H1 (cell line): ENCODE results near the gene TNXB. TPM values are rescaled to one million over a fixed set of nuclear protein-coding genes. Genes with fewer than 3 reads are reported as not detected.
"Not testable (repeated sequence)": the region's sequence is repeated elsewhere in the genome, so short reads cannot be mapped to it uniquely, and the experiment has no call there.

Source experiments
- CTCF ChIA-PET: fragments of 300-600 bp; sonication (Branson Sonifier 250); formaldehyde crosslinking; loops from one replicate; lab custom pipeline; 2021; ENCODE audit not compliant: partially characterized antibody; lab: Charles Lee
- POLR2A ChIA-PET: fragments of 300-600 bp; sonication (Branson Sonifier 250); formaldehyde crosslinking; loops from one replicate; lab custom pipeline; 2021; ENCODE audit warnings: inconsistent platforms; ENCODE audit not compliant: partially characterized antibody; lab: Charles Lee
- DNase-seq, 2 experiments: peaks; one replicate each; pipeline versions ENCODE4 v3.0.0 to v3.0.0-alpha.2; 2010 to 2022; ENCODE audit warnings: low spot score in 2 of 2, low read depth in 1 of 2, mixed read lengths in 1 of 2
- FAIRE-seq: peaks from 2 replicates; lab custom pipeline; 2011; peaks lifted over from hg19 to GRCh38; lab: Jason Lieb, UNC
- H2AFZ ChIP-seq: 2 replicates; pipeline ENCODE4 v1.8.1; 2012; ENCODE audit warnings: low read length, inconsistent platforms
- H2AK5ac ChIP-seq: 2 replicates; pipeline ENCODE4 v1.6.1; 2013; ENCODE audit warnings: low read depth, low read length
- H2BK120ac ChIP-seq: replicated peaks from 2 replicates; pipeline ENCODE3; 2013; ENCODE audit warnings: low read depth, low read length, inconsistent platforms
- H2BK12ac ChIP-seq: 2 replicates; pipeline ENCODE4 v1.6.1; 2013; ENCODE audit warnings: low read depth, low read length
- H2BK15ac ChIP-seq: 2 replicates; pipeline ENCODE4 v1.6.1; 2013; ENCODE audit warnings: low read length
- H2BK20ac ChIP-seq: 2 replicates; pipeline ENCODE4 v1.6.1; 2013; ENCODE audit warnings: low read length
- H2BK5ac ChIP-seq: 2 replicates; pipeline ENCODE4 v1.6.1; 2013; ENCODE audit warnings: low read depth, low read length
- H3K14ac ChIP-seq: 2 replicates; pipeline ENCODE4 v1.6.1; 2013; ENCODE audit warnings: inconsistent platforms; ENCODE audit not compliant: insufficient read length
- H3K18ac ChIP-seq: 2 replicates; pipeline ENCODE4 v1.6.1; 2013; ENCODE audit warnings: low read length; ENCODE audit errors: extremely low read depth
- H3K23ac ChIP-seq: 2 replicates; pipeline ENCODE4 v1.6.1; 2013; ENCODE audit warnings: inconsistent platforms; ENCODE audit not compliant: insufficient read length
- H3K23me2 ChIP-seq: 2 replicates; pipeline ENCODE4 v1.6.1; 2013; ENCODE audit warnings: low read depth, low read length
- H3K27ac ChIP-seq: 2 replicates; pipeline ENCODE4 v1.6.1; 2011; ENCODE audit warnings: low read depth, low read length, inconsistent platforms
- H3K27me3 ChIP-seq, 4 experiments: replicated peaks in 1 of 4; 1 replicate in 1 of 4; 2 replicates in 3 of 4; pipeline versions ENCODE4 v1.6.1 to v1.8.1; 2011 to 2013; ENCODE audit warnings: low read length in 3 of 4, mild to moderate bottlenecking in 3 of 4, inconsistent platforms in 2 of 4, mixed read lengths in 2 of 4, moderate library complexity in 1 of 4; ENCODE audit not compliant: control insufficient read depth in 3 of 4, insufficient read depth in 3 of 4; ENCODE audit errors: extremely low read depth in 1 of 4
- H3K36me3 ChIP-seq, 4 experiments: 2 replicates each; pipeline versions ENCODE4 v1.6.1 to v1.8.1; 2011 to 2013; ENCODE audit warnings: mild to moderate bottlenecking in 4 of 4, low read length in 3 of 4, moderate library complexity in 2 of 4, control low read depth in 1 of 4, inconsistent platforms in 1 of 4; ENCODE audit not compliant: insufficient read depth in 4 of 4, control insufficient read depth in 2 of 4
- H3K4ac ChIP-seq: replicated peaks from 2 replicates; pipeline ENCODE3; 2013; ENCODE audit warnings: low read length, low read depth, mixed read lengths, inconsistent platforms; ENCODE audit not compliant: insufficient read length
- H3K4me1 ChIP-seq, 4 experiments: replicated peaks in 1 of 4; 1 replicate in 1 of 4; 2 replicates in 3 of 4; pipeline versions ENCODE4 v1.6.1 to v1.8.1; 2011 to 2013; ENCODE audit warnings: low read length in 3 of 4, inconsistent platforms in 2 of 4, mixed read lengths in 1 of 4; ENCODE audit not compliant: insufficient read depth in 4 of 4, control insufficient read depth in 3 of 4
- H3K4me2 ChIP-seq, 2 experiments: 2 replicates each; pipeline versions ENCODE4 v1.6.1 to v1.8.1; 2011 to 2013; ENCODE audit warnings: low read depth in 2 of 2, low read length in 2 of 2, control low read depth in 1 of 2, inconsistent platforms in 1 of 2, mild to moderate bottlenecking in 1 of 2; ENCODE audit not compliant: insufficient read depth in 1 of 2
- H3K4me3 ChIP-seq, 4 experiments: fragments of 200-600, 300-600 bp in 1 of 4; sonication (generic), shearing (Covaris generic), sonication (Bioruptor Twin) in 1 of 4; 2 replicates each; pipeline versions ENCODE4 v1.5.1 to v1.8.1; 2011 to 2016; ENCODE audit warnings: low read length in 4 of 4, low read depth in 3 of 4, control low read depth in 2 of 4, inconsistent platforms in 2 of 4, mild to moderate bottlenecking in 2 of 4, mixed read lengths in 1 of 4, moderate library complexity in 1 of 4; ENCODE audit not compliant: insufficient read depth in 2 of 4; ENCODE audit errors: extremely low read depth in 1 of 4
- H3K56ac ChIP-seq: replicated peaks from 2 replicates; pipeline ENCODE3; 2013; ENCODE audit warnings: low read depth, mild to moderate bottlenecking, mixed read lengths, low read length, inconsistent platforms; ENCODE audit not compliant: insufficient read length
- H3K79me1 ChIP-seq: 2 replicates; pipeline ENCODE4 v1.6.1; 2013; ENCODE audit warnings: low read depth, low read length, control low read depth
- H3K79me2 ChIP-seq, 2 experiments: 2 replicates each; pipeline versions ENCODE4 v1.6.1 to v1.8.1; 2012 to 2013; ENCODE audit warnings: low read length in 2 of 2, mild to moderate bottlenecking in 2 of 2, inconsistent platforms in 1 of 2; ENCODE audit not compliant: insufficient read depth in 2 of 2, control insufficient read depth in 1 of 2
- H3K9ac ChIP-seq, 4 experiments: replicated peaks in 1 of 4; 1 replicate in 1 of 4; 2 replicates in 3 of 4; pipeline versions ENCODE4 v1.6.1 to v1.8.1; 2011 to 2013; ENCODE audit warnings: low read depth in 3 of 4, low read length in 3 of 4, control low read depth in 2 of 4, mild to moderate bottlenecking in 2 of 4, moderate library complexity in 2 of 4, inconsistent platforms in 1 of 4; ENCODE audit errors: extremely low read depth in 1 of 4
- H3K9me3 ChIP-seq, 2 experiments: 2 replicates each; pipeline versions ENCODE4 v1.6.1 to v1.8.1; 2012 to 2013; ENCODE audit warnings: mild to moderate bottlenecking in 2 of 2, moderate library complexity in 2 of 2, control low read depth in 1 of 2, inconsistent platforms in 1 of 2, low read depth in 1 of 2, low read length in 1 of 2, mixed read lengths in 1 of 2; ENCODE audit not compliant: insufficient read depth in 2 of 2
- H4K20me1 ChIP-seq, 2 experiments: replicated peaks in 1 of 2; 2 replicates each; pipeline versions ENCODE3 to v1.8.1; 2011 to 2013; ENCODE audit warnings: inconsistent platforms in 2 of 2, low read length in 2 of 2, mild to moderate bottlenecking in 1 of 2; ENCODE audit not compliant: insufficient read depth in 2 of 2, control insufficient read depth in 1 of 2
- H4K5ac ChIP-seq: 2 replicates; pipeline ENCODE4 v1.6.1; 2013; ENCODE audit warnings: low read length, low read depth, mixed read lengths, inconsistent platforms; ENCODE audit not compliant: insufficient read length
- H4K8ac ChIP-seq: 2 replicates; pipeline ENCODE4 v1.8.0; 2013; ENCODE audit warnings: mild to moderate bottlenecking, moderate library complexity, low read length, inconsistent platforms; ENCODE audit not compliant: insufficient read depth; ENCODE audit errors: extremely low read depth
- H4K91ac ChIP-seq: replicated peaks from 2 replicates; pipeline ENCODE3; 2013; ENCODE audit warnings: low read length, mixed read lengths, inconsistent platforms; ENCODE audit not compliant: insufficient read length
- WGBS, 2 experiments: shearing (Covaris generic) in 1 of 2; methylation state at CpG; one replicate each; pipeline versions ENCODE4 v1.1.6 to v1.1.7; 2013 to 2015; ENCODE audit warnings: low lambda C conversion rate in 2 of 2, mixed read lengths in 2 of 2, inconsistent platforms in 1 of 2, low coverage in 1 of 2, missing lambda C conversion rate in 1 of 2; ENCODE audit not compliant: insufficient replicate concordance in 2 of 2, insufficient coverage in 1 of 2, insufficient read length in 1 of 2; ENCODE audit errors: extremely low coverage in 1 of 2, missing lambda C conversion rate in 1 of 2; 5-methylcytosine and 5-hydroxymethylcytosine counted together
- polyA plus RNA-seq, 7 experiments: library from polyadenylated mRNA; depleted of rRNA in 3 of 7; stranded (reverse) in 5 of 7; unstranded in 2 of 7; fragments of >200 nt in 5 of 7; fragments of 200-250 nt in 2 of 7; gene quantifications; 1 replicate in 5 of 7; 2 replicates in 1 of 7; 4 replicates in 1 of 7; pipeline versions ENCODE4 v1.2.1 to v1.2.3, GENCODE V29; 2011 to 2013; ENCODE audit warnings: missing spikeins in 2 of 7, mixed read lengths in 2 of 7
- total RNA-seq: library from RNA; stranded (reverse); fragmentation: NEBNext Ultra II Directional; extraction: Animal tissue kit (Norgen Biotek cat#: 25700); gene quantifications from 2 replicates; pipeline ENCODE4 v1.2.1, GENCODE V29; 2021

Gene TNXB
- total and polyA plus RNA-seq, 2 of the 8 experiments (the other 6 are each of a cell fraction or from before 2014, with no cell fraction given): 3.1 to 4.8 TPM

- H3K56ac ChIP-seq, H3K14ac ChIP-seq, H3K4me3 ChIP-seq, H3K23ac ChIP-seq, H3K9ac ChIP-seq, H2BK12ac ChIP-seq, H3K27me3 ChIP-seq, H4K5ac ChIP-seq, FAIRE-seq, H2BK120ac ChIP-seq, H3K9me3 ChIP-seq, H3K18ac ChIP-seq, DNase-seq, H3K79me1 ChIP-seq, H2AFZ ChIP-seq, H3K27ac ChIP-seq, H3K4ac ChIP-seq, H2AK5ac ChIP-seq, H4K20me1 ChIP-seq, H2BK5ac ChIP-seq, H4K91ac ChIP-seq, H3K23me2 ChIP-seq, H2BK15ac ChIP-seq, H3K4me2 ChIP-seq, CTCF ChIA-PET, H4K8ac ChIP-seq, H3K36me3 ChIP-seq, H3K79me2 ChIP-seq, POLR2A ChIA-PET, H2BK20ac ChIP-seq, H3K4me1 ChIP-seq: not testable (repeated sequence)
- WGBS, 2 experiments: 100% methylated on average over 5 of the region's 13 CpGs; no CpG with 5 or more reads in 1 of the 2 experiments
Measured at GRCh38 chr6:32041050-32041321, 68.2 kb downstream of the TNXB start.

GRCh38 chr6:32040299-32041049 lies 68.7 kb downstream of the TNXB start:
- CTCF ChIA-PET, H3K36me3 ChIP-seq, H3K56ac ChIP-seq, H3K4me1 ChIP-seq, H3K18ac ChIP-seq, H2BK15ac ChIP-seq, H3K27ac ChIP-seq, H3K4ac ChIP-seq, H3K79me2 ChIP-seq, POLR2A ChIA-PET, H3K79me1 ChIP-seq, H2AK5ac ChIP-seq, H3K4me3 ChIP-seq, H4K20me1 ChIP-seq, DNase-seq, H4K91ac ChIP-seq, H4K5ac ChIP-seq, H3K23ac ChIP-seq, FAIRE-seq, H4K8ac ChIP-seq, H3K14ac ChIP-seq, H3K27me3 ChIP-seq, H3K9me3 ChIP-seq, H2BK5ac ChIP-seq, H2BK12ac ChIP-seq, H3K9ac ChIP-seq, H3K4me2 ChIP-seq, H2AFZ ChIP-seq, H2BK20ac ChIP-seq, H2BK120ac ChIP-seq, H3K23me2 ChIP-seq: not testable (repeated sequence)
- 96% methylated on average over 12 of the region's 43 CpGs; no CpG with 5 or more reads in 1 of the 2 experiments for WGBS, 2 experiments
